Measurements from ENCODE around the gene EIF6. TPM values are rescaled to one million over a fixed set of nuclear protein-coding genes. Genes with fewer than 3 reads are reported as not detected.

EIF6 gene
- total and polyA plus RNA-seq, 2 experiments from 2014 or later, result 166 to 245 TPM

DNA sequence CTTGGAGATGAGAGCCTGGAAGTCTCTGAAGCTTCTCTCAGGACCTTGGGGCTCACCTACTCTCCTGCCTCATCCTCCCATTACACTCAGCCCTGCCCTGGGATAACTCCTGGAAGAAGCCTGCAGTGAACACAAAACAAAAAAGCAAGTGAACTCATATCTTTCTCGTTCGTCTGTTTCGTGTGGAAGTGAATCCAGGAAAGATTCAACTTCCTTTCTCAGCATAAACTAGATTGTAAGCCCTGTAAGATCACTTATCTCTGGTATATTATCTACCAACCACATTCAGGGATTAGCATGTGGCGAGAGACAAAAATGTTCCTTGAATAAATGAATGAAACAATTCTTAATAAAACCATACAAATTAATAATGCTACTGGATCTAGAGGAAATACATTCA, 44.1 kb upstream of the EIF6 start:
- in situ Hi-C loops (cut with MboI), result no loop called here
- H3K4me2 ChIP-seq (ENCODE audit: unreplicated experiment), result no peak overlapping the region

DNA sequence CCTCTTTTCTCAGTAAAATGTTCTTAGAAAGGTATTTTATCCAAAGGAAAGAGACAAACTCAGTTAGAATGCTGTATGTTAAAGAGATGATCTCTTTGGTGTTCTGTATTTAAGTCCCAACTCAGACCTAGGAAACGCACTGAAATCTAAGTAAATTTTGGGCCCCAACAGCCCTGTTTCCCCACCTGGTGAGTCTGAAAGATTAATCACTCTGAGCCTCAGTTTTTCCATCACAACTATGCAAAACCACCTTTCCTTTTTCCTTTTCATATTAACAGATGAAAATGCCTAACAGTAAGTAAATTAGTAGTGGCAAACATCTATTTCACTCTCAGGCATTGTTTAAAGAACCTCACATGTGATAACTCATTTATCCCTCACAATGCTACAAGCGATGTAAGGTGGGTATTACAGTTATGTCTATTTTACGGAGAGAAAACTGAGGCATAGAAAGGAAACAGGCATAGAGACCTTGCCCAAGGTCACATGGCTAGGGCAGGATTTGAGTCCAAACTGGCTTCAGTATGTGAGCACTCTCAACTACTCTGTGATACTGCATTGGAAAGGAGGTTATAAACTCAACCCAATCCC, 43.6 kb upstream of the EIF6 start:
- H3K27ac ChIP-seq, result no peak overlapping the region
- H3K79me2 ChIP-seq (ENCODE audit: insufficient read depth), result no peaks in the 10 kb centered on the region
- no peak overlapping the region for H3K4me2 ChIP-seq (ENCODE audit: unreplicated experiment)
- in situ Hi-C loops (cut with MboI), result no loop called here
- H3F3A ChIP-seq (ENCODE audit: insufficient read depth), result no peaks in the 10 kb centered on the region
- no peaks in the 10 kb centered on the region for H3K9me3 ChIP-seq (ENCODE audit: low read depth)
- H3K9ac ChIP-seq, result no peak overlapping the region
- H3K36me3 ChIP-seq (ENCODE audit: low read depth), result no peaks in the 10 kb centered on the region
- no peak overlapping the region for H2AFZ ChIP-seq
- no peak overlapping the region for H3K4me3 ChIP-seq
- no peaks in the 10 kb centered on the region for H4K20me1 ChIP-seq (ENCODE audit: insufficient read depth)
- TF ChIP-seq EZH2phosphoT487 (IDR thresholded peaks at IDR 0.05; ENCODE audit: insufficient read depth, low read depth) (no peak), EZH2 (IDR thresholded peaks at IDR 0.05; ENCODE audit: insufficient read depth, poor library complexity, severe bottlenecking) (no peak)
- H3K4me1 ChIP-seq (ENCODE audit: insufficient read depth), result peaks cover 9% of the 10 kb centered on the region; the same call in 1 of the 2 replicates
- DNase-seq, result no peak
- H3K27me3 ChIP-seq (replicated peaks; ENCODE audit: insufficient read depth), result no peaks in the 10 kb centered on the region
- H3K9me2 ChIP-seq (ENCODE audit: insufficient read depth), result no peaks in the 10 kb centered on the region
- WGBS, 2 experiments (ENCODE audit: low coverage in 1 of 2, low lambda C conversion rate in 2 of 2, missing lambda C conversion rate in 2 of 2), result 96 to 98% methylated on average over 3 of the region's 3 CpGs

More for the DNA sequence above, 44.1 kb upstream of the EIF6 start:
- Histone ChIP-seq H3K36me3 (ENCODE audit: low read depth) (no peaks in the 10 kb centered on the region), H3F3A (ENCODE audit: insufficient read depth) (no peaks in the 10 kb centered on the region), H3K9ac (no peak overlapping the region), H3K4me3 (no peak overlapping the region), H3K9me3 (ENCODE audit: low read depth) (no peaks in the 10 kb centered on the region), H3K27ac (no peak overlapping the region), H3K79me2 (ENCODE audit: insufficient read depth) (no peaks in the 10 kb centered on the region), H3K9me2 (ENCODE audit: insufficient read depth) (no peaks in the 10 kb centered on the region), H3K4me1 (ENCODE audit: insufficient read depth) (peaks cover 9% of the 10 kb centered on the region; the same call in 1 of the 2 replicates), H4K20me1 (ENCODE audit: insufficient read depth) (no peaks in the 10 kb centered on the region), H2AFZ (no peak overlapping the region), H3K27me3 (replicated peaks; ENCODE audit: insufficient read depth) (no peaks in the 10 kb centered on the region)
- no peak for TF ChIP-seq EZH2 (IDR thresholded peaks at IDR 0.05; ENCODE audit: insufficient read depth, poor library complexity, severe bottlenecking)
- no peak for TF ChIP-seq EZH2phosphoT487 (IDR thresholded peaks at IDR 0.05; ENCODE audit: insufficient read depth, low read depth)
- DNase-seq, result no peak
- WGBS, 2 experiments (ENCODE audit: low coverage in 1 of 2, low lambda C conversion rate in 2 of 2, missing lambda C conversion rate in 2 of 2), result 89 to 93% methylated on average over 4 of the region's 4 CpGs

DNA sequence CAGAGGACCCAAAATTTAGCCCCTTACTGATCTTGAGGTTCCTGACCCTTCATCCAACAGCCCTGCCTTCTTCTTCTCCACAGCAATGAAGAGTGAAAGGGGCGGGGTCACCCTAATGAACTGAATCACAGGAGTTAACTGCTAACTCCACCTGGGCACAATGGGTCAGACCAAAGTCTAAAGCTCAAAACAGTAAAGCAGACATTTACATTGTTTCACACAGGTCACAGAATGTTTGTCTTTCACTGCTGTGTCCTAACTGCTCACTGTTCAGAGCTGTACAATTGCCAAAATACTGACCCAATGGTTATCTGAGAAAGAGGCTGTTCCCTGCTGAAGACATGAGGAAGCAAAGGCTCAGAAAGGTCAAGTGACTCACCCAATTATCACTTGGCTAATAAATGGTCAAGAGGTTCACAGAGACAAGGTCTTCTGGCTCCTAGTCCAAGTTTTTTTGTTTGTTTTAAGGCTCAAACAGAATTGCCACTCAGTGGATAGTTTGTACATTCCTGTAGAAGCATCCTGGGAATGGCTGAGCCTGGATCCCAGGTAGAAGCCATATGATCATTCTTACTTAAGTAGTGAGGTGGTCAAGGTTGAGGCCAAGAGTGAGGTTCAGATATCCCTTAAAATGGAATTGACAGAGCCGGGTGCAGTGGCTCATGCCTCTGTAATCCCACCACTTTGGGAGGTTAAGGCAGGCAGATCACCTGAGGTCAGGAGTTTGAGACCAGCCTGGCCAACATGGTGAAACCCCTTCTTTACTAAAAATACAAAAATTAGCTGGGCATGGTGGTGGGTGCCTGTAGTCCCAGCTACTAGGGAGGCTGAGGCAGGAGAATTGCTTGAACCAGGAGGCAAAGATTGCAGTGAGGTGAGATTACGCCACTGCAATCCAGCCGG, 42.8 kb upstream of the EIF6 start:
- no peaks in the 10 kb centered on the region for H3K27me3 ChIP-seq (replicated peaks; ENCODE audit: insufficient read depth)
- TF ChIP-seq EZH2 (IDR thresholded peaks at IDR 0.05; ENCODE audit: insufficient read depth, poor library complexity, severe bottlenecking) (no peak), EZH2phosphoT487 (IDR thresholded peaks at IDR 0.05; ENCODE audit: insufficient read depth, low read depth) (no peak)
- H3K27ac ChIP-seq, result no peak overlapping the region
- H3K4me1 ChIP-seq (ENCODE audit: insufficient read depth), result peaks cover 9% of the 10 kb centered on the region; the same call in 1 of the 2 replicates
- no peaks in the 10 kb centered on the region for H3K36me3 ChIP-seq (ENCODE audit: low read depth)
- no peaks in the 10 kb centered on the region for H3F3A ChIP-seq (ENCODE audit: insufficient read depth)
- 84 to 98% methylated on average over 4 of the region's 4 CpGs for WGBS, 2 experiments (ENCODE audit: low coverage in 1 of 2, low lambda C conversion rate in 2 of 2, missing lambda C conversion rate in 2 of 2)
- no peaks in the 10 kb centered on the region for H3K79me2 ChIP-seq (ENCODE audit: insufficient read depth)
- no peaks in the 10 kb centered on the region for H4K20me1 ChIP-seq (ENCODE audit: insufficient read depth)
- in situ Hi-C loops (cut with MboI), result no loop called here
- no peak overlapping the region for H3K9ac ChIP-seq
- DNase-seq, result no peak
- no peaks in the 10 kb centered on the region for H3K9me2 ChIP-seq (ENCODE audit: insufficient read depth)
- no peak overlapping the region for H3K4me3 ChIP-seq
- H3K4me2 ChIP-seq (ENCODE audit: unreplicated experiment), result no peak overlapping the region
- no peak overlapping the region for H2AFZ ChIP-seq
- H3K9me3 ChIP-seq (ENCODE audit: low read depth), result no peaks in the 10 kb centered on the region

DNA sequence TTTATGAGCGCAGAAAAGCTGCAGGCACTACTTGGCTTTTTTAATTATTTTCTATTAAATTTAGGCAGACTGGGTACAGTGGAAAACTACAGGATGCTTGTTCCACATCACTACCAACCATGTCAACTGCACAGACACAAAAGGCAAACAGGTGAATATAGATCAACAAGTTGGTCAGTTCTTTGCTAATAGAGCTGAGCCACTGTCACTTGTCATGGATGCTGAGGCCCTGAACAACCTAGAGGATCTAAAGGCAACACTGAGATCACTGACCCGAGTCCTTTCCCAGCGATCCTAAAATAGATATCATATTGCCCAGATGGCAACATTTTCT, 42.1 kb upstream of the EIF6 start:
- Histone ChIP-seq H3K9me2 (ENCODE audit: insufficient read depth) (no peaks in the 10 kb centered on the region), H3K27me3 (replicated peaks; ENCODE audit: insufficient read depth) (no peaks in the 10 kb centered on the region), H4K20me1 (ENCODE audit: insufficient read depth) (no peaks in the 10 kb centered on the region), H3K36me3 (ENCODE audit: low read depth) (no peaks in the 10 kb centered on the region), H2AFZ (no peak overlapping the region), H3K4me1 (ENCODE audit: insufficient read depth) (peaks cover 11% of the 10 kb centered on the region; the same call in 1 of the 2 replicates), H3K4me2 (ENCODE audit: unreplicated experiment) (no peak overlapping the region), H3F3A (ENCODE audit: insufficient read depth) (peaks cover 4% of the 10 kb centered on the region), H3K4me3 (no peak overlapping the region), H3K27ac (no peak overlapping the region), H3K9ac (no peak overlapping the region), H3K79me2 (ENCODE audit: insufficient read depth) (no peaks in the 10 kb centered on the region), H3K9me3 (ENCODE audit: low read depth) (no peaks in the 10 kb centered on the region)
- in situ Hi-C loops (cut with MboI), result no loop called here
- no peak for DNase-seq
- 96 to 100% methylated on average over 3 of the region's 3 CpGs for WGBS, 2 experiments (ENCODE audit: low coverage in 1 of 2, low lambda C conversion rate in 2 of 2, missing lambda C conversion rate in 2 of 2)
- TF ChIP-seq EZH2phosphoT487 (IDR thresholded peaks at IDR 0.05; ENCODE audit: insufficient read depth, low read depth) (no peak), EZH2 (IDR thresholded peaks at IDR 0.05; ENCODE audit: insufficient read depth, poor library complexity, severe bottlenecking) (no peak)
